ENCODE measurements around the gene JMJD7. TPM values are rescaled to one million over a fixed set of nuclear protein-coding genes. Genes with fewer than 3 reads are reported as not detected.

JMJD7 gene
- total and polyA plus RNA-seq, 9 of the 15 experiments (the other 6 are each of a cell fraction or from before 2014, with no cell fraction given), result 1.2 to 13.9 (median 6.1) TPM

GRCh38 chr15:41868321-41868720 lies 40.4 kb downstream of the JMJD7 start:
- TF ChIP-seq TOE1 (IDR thresholded peaks at IDR 0.05; ENCODE audit: borderline replicate concordance) (no peak), TOE1 (CRISPR knock-in tag; IDR thresholded peaks at IDR 0.05; ENCODE audit: borderline replicate concordance, low read depth) (no peak), ZNF699 (CRISPR knock-in tag; IDR thresholded peaks at IDR 0.05; ENCODE audit: insufficient replicate concordance) (no peak), ELF4 (CRISPR knock-in tag; IDR thresholded peaks at IDR 0.05) (no peak), NFATC3 (IDR thresholded peaks at IDR 0.05) (no peak)
- DNase-seq (ENCODE audit: extremely low read depth in 1 of 4, low spot score in 3 of 4), result no peak
- Histone ChIP-seq H3K9ac (ENCODE audit: insufficient read depth in 1 of 2, low read depth in 2 of 2, low read length in 2 of 2) (no peak overlapping the region; a peak in 1 of 4 replicates), H2AFZ (ENCODE audit: low read depth, low read length) (no peak overlapping the region), H3K27me3 (ENCODE audit: control insufficient read depth in 2 of 2, insufficient read depth in 2 of 2, low read length in 2 of 2) (peaks cover 79 to 96% of the 10 kb centered on the region in 2 experiments), H3K4me3 (no peak overlapping the region), H3K4me2 (ENCODE audit: insufficient read depth, low read length) (no peak overlapping the region), H3K9me1 (ENCODE audit: control insufficient read depth, insufficient read depth, low read length) (no peaks in the 10 kb centered on the region), H3K9me3 (replicated peaks; ENCODE audit: control insufficient read depth, insufficient read depth, low read depth, low read length) (no peaks in the 10 kb centered on the region), H3K27ac (ENCODE audit: extremely low read depth, low read depth, low read length) (no peak overlapping the region), H3K4me1 (replicated peaks in 1 of 2; ENCODE audit: control insufficient read depth in 2 of 2, insufficient read depth in 2 of 2, low read length in 2 of 2) (peaks cover 0 to 42% of the 10 kb centered on the region in 2 experiments; a peak in 3 of 5 replicates), H3K36me3 (ENCODE audit: control insufficient read depth, insufficient read depth, low read length) (no peaks in the 10 kb centered on the region), H4K20me1 (replicated peaks; ENCODE audit: control insufficient read depth, insufficient read depth, low read length) (peaks cover 31% of the 10 kb centered on the region), H3K79me2 (ENCODE audit: control insufficient read depth, insufficient read depth, low read length) (no peaks in the 10 kb centered on the region)
- intact Hi-C loops (cut with micrococcal nuclease) (no loop called here), in situ Hi-C loops (cut with MboI) (no loop called here)
- CTCF ChIA-PET (ENCODE audit: low intra/inter-chr PET ratio), result no interaction called here
- no peak for FAIRE-seq
- 10% methylated on average over 14 of the region's 15 CpGs for WGBS (ENCODE audit: insufficient coverage, low coverage, missing lambda C conversion rate)
- POLR2A ChIA-PET, result no interaction called here
- ATAC-seq, result no peak
- no TSS peak for BruUV-seq (replicated peaks)
